NB4 (cell line): ENCODE results near the gene ASGR2.
"Not testable (repeated sequence)": the region's sequence is repeated elsewhere in the genome, so short reads cannot be mapped to it uniquely, and the experiment has no call there.

Experiments
- DNase-seq: peaks from one replicate; pipeline ENCODE4 v3.0.0; 2010; ENCODE audit warnings: low read depth
- H3K4me3 ChIP-seq: one replicate; pipeline ENCODE4 v1.5.1; 2011; ENCODE audit warnings: mild to moderate bottlenecking, low read depth, low read length, moderate library complexity
- CTCF ChIP-seq: IDR thresholded peaks from one replicate; pipeline ENCODE4 v1.5.1; 2012; ENCODE audit warnings: low read depth, low read length
- MAX ChIP-seq: IDR thresholded peaks from 2 replicates; pipeline ENCODE4 v1.6.1; 2011; ENCODE audit warnings: low read depth, low read length
- MYC ChIP-seq: IDR thresholded peaks from 2 replicates; pipeline ENCODE4 v1.6.1; 2011; ENCODE audit warnings: low read depth, low read length
- POLR2A ChIP-seq: IDR thresholded peaks from 2 replicates; pipeline ENCODE4 v1.6.1; 2011; ENCODE audit warnings: mild to moderate bottlenecking; ENCODE audit not compliant: insufficient read length; ENCODE audit errors: extremely low read depth

The ASGR2 gene

GRCh38 chr17:7095625-7096024 lies 19.0 kb downstream of the ASGR2 start:
- H3K4me3 ChIP-seq, result no peak overlapping the region
- peak; percentile 49 for DNase-seq
- no peak for TF ChIP-seq CTCF
- no peak for TF ChIP-seq POLR2A
- TF ChIP-seq MYC, result no peak
- no peak for TF ChIP-seq MAX

- TF ChIP-seq MYC, result no peak
- TF ChIP-seq POLR2A, result no peak
- no peak for TF ChIP-seq CTCF
- TF ChIP-seq MAX, result no peak
- DNase-seq, result no peak
Observed at GRCh38 chr17:7094652-7095019, 20.0 kb downstream of the ASGR2 start.

DNA sequence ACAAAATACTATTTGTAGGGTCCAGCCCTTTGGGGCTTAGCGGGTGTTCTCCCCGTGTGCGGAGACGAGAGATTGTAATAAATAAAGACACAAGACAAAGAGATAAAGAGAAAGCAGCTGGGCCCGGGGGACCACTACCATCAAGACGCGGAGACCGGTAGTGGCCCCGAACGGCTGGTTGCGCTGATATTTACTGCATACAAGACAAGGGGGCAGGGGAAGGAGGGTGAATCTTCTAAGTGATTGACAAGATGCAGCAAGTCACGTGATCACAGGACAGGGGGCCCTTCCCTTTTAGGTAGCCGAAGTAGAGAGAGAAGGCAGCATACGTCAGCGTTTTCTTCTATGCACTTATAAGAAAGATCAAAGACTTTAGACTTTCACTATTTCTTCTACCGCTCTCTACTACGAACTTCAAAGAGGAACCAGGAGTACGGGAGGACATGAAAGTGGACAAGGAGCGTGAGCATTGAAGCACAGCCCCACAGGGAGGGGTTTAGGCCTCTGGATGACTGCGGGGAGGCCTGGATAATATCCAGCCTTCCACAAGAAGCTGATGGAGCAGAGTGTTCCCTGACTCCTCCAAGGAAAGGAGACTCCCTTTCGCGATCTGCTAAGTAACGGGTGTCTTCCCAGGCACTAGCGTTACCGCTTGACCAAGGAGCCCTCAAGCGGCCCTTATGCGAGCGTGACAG lies 23.2 kb downstream of the ASGR2 start:
- DNase-seq, H3K4me3 ChIP-seq: not testable (repeated sequence)

More at GRCh38 chr17:7094652-7095019, 20.0 kb downstream of the ASGR2 start:
- H3K4me3 ChIP-seq, result no peak overlapping the region

DNA sequence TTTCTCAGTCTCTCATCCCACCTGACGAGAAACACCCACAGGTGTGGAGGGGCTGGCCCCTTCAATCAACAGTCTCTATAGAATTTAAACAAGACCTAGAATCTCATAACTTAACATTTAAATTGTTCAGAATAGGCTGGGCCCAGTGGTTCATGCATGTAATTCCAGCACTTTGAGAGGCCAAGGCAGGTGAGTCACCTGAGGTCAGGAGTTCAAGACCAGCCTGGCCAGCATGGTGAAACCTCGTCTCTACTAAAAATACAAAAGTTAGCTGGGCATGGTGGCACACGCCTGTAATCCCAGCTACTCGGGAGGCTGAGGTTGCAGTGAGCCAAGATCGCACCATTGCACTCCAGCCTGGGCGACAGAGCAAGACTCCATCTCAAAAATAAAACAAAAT lies 25.1 kb downstream of the ASGR2 start:
- not testable (repeated sequence) for H3K4me3 ChIP-seq, DNase-seq

DNA sequence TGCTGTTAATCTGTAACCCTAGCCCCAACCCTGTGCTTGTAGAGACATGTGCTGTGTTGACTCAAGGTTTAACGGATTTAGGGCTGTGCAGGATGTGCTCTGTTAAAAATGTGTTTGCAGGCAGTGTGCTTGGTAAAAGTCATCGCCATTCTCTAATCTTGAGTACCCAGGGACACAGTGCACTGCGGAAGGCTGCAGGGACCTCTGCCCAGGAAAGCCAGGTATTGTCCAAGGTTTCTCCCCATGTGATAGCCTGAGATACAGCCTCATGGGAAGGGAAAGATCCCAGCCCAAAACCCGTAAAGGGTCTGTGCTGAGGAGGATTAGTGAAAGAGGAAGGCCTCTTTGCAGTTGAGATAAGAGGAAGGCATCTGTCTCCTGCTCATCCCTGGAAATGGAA lies 26.2 kb downstream of the ASGR2 start:
- H3K4me3 ChIP-seq, DNase-seq: not testable (repeated sequence)

DNA sequence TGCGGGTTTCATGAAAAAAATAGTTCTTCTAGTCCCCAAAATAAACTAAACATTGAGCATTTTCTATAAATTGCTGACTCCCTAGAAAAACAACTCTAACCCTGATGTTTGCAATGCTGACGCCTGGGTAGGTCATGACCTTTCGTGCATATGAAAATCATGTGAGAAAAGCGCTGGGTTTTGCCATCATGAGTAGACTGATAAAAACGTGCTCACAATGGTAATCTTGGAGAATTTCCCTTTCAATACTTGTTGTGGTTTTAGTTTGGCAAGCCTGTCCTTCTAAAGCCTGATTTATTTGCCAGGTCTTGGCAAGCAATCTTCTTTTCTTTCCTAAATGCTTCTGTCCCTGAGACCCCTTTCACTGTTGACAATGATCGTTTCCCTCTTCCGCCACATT lies 30.5 kb downstream of the ASGR2 start:
- TF ChIP-seq POLR2A (no peak), MAX (no peak), CTCF (no peak), MYC (no peak)
- no peak for DNase-seq
- H3K4me3 ChIP-seq, result no peak overlapping the region

DNA sequence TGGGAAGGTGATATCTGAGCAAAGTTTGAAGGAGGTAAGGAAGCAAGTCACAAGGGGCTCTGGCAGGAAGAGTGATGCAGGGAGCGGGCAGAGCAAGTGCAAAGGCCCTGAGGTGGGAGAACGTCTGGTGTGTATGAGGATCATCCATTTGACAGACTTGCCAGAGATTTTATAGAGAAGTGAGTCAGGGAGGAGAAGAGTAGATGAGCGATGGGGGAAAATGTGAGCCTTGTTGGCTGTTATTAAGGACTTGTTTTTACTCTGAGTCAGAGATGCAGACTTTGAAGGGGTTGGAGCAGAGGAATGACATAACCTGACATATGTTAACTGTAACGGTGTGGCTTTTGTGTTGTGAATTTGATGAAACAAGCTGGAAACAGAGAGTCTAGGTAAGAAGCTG lies 31.0 kb downstream of the ASGR2 start:
- H3K4me3 ChIP-seq, result no peak overlapping the region
- DNase-seq, result no peak
- TF ChIP-seq POLR2A (no peak), CTCF (no peak), MYC (no peak), MAX (no peak)
